Thyroid gland (tissue), 4 donors: ENCODE results near the gene SATB1. TPM values are rescaled to one million over a fixed set of nuclear protein-coding genes. Genes with fewer than 3 reads are reported as not detected.

Experiments used
- DNase-seq, 2 donors: peaks; one replicate each; pipeline ENCODE4 v3.0.0-alpha.2; 2019
- H3K27ac ChIP-seq, 3 donors: fragments of 200-600 bp; sonication (generic); 1 replicate in 2 of 3; 2 replicates in 1 of 3; pipeline ENCODE4 v1.5.1; 2016 to 2019; ENCODE audit warnings: mild to moderate bottlenecking in 1 of 3, moderate library complexity in 1 of 3
- H3K27me3 ChIP-seq: fragments of 200-600 bp; sonication (generic); one replicate; pipeline ENCODE4 v1.5.1; 2019
- H3K36me3 ChIP-seq, 2 donors: fragments of 200-600 bp; sonication (generic); one replicate each; pipeline ENCODE4 v1.5.1; 2016 to 2019
- H3K4me1 ChIP-seq, 2 donors: fragments of 200-600 bp; sonication (generic); one replicate each; pipeline ENCODE4 v1.5.1; 2017 to 2019
- H3K4me3 ChIP-seq, 3 donors: fragments of 200-600 bp; sonication (generic); replicated peaks in 1 of 3; 1 replicate in 2 of 3; 2 replicates in 1 of 3; pipeline ENCODE4 v1.5.1; 2016; ENCODE audit warnings: mild to moderate bottlenecking in 1 of 3
- H3K9me3 ChIP-seq: fragments of 200-600 bp; sonication (generic); one replicate; pipeline ENCODE4 v1.5.1; 2017
- POLR2A ChIP-seq, 2 donors: fragments of 450-650 bp; IDR thresholded peaks; one replicate each; pipeline ENCODE4 v1.6.1; 2017; ENCODE audit warnings: antibody characterized with exemption in 2 of 2, mild to moderate bottlenecking in 2 of 2, moderate library complexity in 1 of 2
- WGBS, 2 donors: methylation state at CpG; one replicate each; pipeline ENCODE4 v1.1.5; 2017; 5-methylcytosine and 5-hydroxymethylcytosine counted together
- intact Hi-C: fragments of 100-400 bp; cut with DNase I; formaldehyde crosslinking; loops from one replicate; pipeline ENCODE4 v1.15.1; 2023
- total RNA-seq, 4 donors: library from RNA; depleted of rRNA; stranded (reverse); fragments of >200 nt; gene quantifications; one replicate each; pipeline ENCODE4 v1.2.3, GENCODE V29; 2016
- TF ChIP-seq, protein P1 (sequence below), 6 experiments: fragments of 200-600 bp in 3 of 6; fragments of 450-650 bp in 3 of 6; sonication (generic) in 3 of 6; IDR thresholded peaks; one replicate each; pipeline ENCODE4 v1.5.1; 2016 to 2019; ENCODE audit warnings: antibody characterized with exemption in 6 of 6, mild to moderate bottlenecking in 2 of 6, inconsistent platforms in 1 of 6, moderate library complexity in 1 of 6

The SATB1 gene
- total RNA-seq, 4 donors from 2014 or later = 45.4 to 115 (median 64.4) TPM

DNA sequence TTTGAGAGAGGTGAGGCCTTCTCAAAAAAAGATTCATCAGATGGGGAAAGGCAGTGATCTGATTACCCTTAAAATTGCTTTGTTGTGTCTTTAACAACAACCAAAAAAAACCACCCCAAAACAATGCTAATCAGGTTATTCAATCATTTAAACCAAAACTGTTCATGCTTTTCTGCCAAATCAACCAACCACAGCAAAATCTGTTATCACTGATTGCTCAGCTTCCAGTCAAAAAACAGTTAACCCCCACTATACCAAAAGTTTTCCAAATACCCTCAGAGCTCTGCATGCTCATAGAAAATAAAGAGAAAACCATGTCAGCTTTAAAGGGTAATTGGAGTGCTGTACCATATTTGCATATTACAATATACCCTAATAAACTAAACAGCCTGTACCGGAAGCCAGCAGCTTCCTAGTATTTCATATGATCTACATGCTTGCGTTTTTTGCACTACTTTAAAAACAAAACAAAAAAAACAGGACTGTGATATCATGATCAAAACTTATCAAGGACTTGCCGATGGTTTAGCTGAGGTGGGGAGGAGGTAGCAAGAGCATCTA lies 22.8 kb downstream of the SATB1 start:
- Histone ChIP-seq H3K4me3 (no peak overlapping the region), H3K27me3 (no peaks in the 10 kb centered on the region), H3K9me3 (no peaks in the 10 kb centered on the region), H3K27ac (peak overlapping the region; percentile 10 to 55 (median 39)), H3K36me3 (no peaks in the 10 kb centered on the region), H3K4me1 (peaks cover 12 to 16% of the 10 kb centered on the region in 2 donors)
- no peak for DNase-seq
- TF ChIP-seq, protein P1, sequence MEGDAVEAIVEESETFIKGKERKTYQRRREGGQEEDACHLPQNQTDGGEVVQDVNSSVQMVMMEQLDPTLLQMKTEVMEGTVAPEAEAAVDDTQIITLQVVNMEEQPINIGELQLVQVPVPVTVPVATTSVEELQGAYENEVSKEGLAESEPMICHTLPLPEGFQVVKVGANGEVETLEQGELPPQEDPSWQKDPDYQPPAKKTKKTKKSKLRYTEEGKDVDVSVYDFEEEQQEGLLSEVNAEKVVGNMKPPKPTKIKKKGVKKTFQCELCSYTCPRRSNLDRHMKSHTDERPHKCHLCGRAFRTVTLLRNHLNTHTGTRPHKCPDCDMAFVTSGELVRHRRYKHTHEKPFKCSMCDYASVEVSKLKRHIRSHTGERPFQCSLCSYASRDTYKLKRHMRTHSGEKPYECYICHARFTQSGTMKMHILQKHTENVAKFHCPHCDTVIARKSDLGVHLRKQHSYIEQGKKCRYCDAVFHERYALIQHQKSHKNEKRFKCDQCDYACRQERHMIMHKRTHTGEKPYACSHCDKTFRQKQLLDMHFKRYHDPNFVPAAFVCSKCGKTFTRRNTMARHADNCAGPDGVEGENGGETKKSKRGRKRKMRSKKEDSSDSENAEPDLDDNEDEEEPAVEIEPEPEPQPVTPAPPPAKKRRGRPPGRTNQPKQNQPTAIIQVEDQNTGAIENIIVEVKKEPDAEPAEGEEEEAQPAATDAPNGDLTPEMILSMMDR (IDR thresholded peaks at IDR 0.05) = no peak
- TF ChIP-seq POLR2A (IDR thresholded peaks at IDR 0.05) = no peak
- 48 to 70% methylated on average over 3 of the region's 3 CpGs for WGBS, 2 donors
- intact Hi-C loops = no loop called here

DNA sequence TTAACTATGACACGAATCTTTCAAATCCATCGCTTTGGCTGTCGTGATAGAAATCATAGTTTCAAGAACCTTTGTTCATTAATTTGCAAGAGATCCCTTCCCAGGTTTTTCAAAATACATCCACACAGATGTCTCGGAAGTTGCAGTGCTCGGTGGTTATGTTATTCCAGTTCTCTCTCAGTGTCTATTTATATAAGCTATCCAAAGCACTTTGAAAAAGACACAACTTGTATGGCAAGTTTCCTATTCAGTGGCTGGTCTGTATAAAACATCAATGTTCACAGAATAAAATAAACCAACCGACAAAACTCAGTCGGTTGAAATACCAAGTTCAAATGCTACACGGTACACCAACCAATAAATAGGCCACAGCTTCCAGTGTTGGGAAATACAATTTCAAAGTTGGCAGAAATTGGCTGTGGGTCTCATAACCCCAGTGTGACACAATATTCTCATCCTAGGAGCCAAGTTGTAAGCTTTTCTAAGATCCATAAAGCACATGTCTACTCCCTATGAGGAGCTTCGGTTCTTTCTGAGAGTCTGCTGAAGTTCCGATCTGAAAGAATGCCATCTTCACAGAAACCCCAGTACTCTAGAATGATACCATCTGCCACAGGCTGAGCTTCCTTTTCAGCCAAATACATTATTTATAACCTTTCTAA lies 23.7 kb downstream of the SATB1 start:
- H3K27me3 ChIP-seq = no peaks in the 10 kb centered on the region
- H3K9me3 ChIP-seq = no peaks in the 10 kb centered on the region
- peaks cover 0 to 6% of the 10 kb centered on the region in 2 donors for H3K36me3 ChIP-seq
- intact Hi-C loops = no loop called here
- 47 to 53% methylated on average over 10 of the region's 10 CpGs for WGBS, 2 donors
- peaks cover 12 to 16% of the 10 kb centered on the region in 2 donors for H3K4me1 ChIP-seq
- H3K27ac ChIP-seq = peak overlapping the region; percentile 10 to 55 (median 39)
- no peak overlapping the region for H3K4me3 ChIP-seq
- peak in 1 of 2 donors; percentile 10 for DNase-seq
- TF ChIP-seq POLR2A (IDR thresholded peaks at IDR 0.05) = peak in 1 of 2 donors; percentile 7
- TF ChIP-seq, protein P1 (IDR thresholded peaks at IDR 0.05) = no peak

DNA sequence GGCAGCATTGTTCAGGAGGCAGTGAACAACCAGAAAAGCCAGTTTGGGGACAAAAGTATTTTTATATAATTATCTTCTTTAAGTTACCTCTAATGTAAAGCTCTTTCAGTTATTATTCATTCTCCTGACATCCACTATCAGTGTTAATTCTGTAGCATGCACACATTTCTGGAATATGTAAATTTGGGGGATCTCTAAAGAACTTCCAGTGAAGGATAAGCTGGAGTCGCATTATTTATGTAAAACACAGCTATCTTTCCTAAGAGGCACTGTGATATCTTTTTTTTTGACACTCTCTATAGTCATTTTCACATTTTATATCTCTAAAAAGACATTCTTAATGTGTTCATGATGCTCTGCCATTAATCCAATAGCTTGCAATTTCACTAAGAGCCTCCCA lies 26.7 kb downstream of the SATB1 start:
- H3K9me3 ChIP-seq = no peaks in the 10 kb centered on the region
- no peak for DNase-seq
- 94 to 95% methylated on average over 1 of the region's 1 CpG for WGBS, 2 donors
- no peak overlapping the region for H3K27ac ChIP-seq
- H3K36me3 ChIP-seq = peaks cover 8 to 11% of the 10 kb centered on the region in 2 donors
- no peaks in the 10 kb centered on the region for H3K27me3 ChIP-seq
- no peak overlapping the region for H3K4me3 ChIP-seq
- intact Hi-C loops = no loop called here
- H3K4me1 ChIP-seq = peaks cover 11 to 12% of the 10 kb centered on the region in 2 donors
- TF ChIP-seq, protein P1 (IDR thresholded peaks at IDR 0.05) = no peak
- TF ChIP-seq POLR2A (IDR thresholded peaks at IDR 0.05) = no peak

DNA sequence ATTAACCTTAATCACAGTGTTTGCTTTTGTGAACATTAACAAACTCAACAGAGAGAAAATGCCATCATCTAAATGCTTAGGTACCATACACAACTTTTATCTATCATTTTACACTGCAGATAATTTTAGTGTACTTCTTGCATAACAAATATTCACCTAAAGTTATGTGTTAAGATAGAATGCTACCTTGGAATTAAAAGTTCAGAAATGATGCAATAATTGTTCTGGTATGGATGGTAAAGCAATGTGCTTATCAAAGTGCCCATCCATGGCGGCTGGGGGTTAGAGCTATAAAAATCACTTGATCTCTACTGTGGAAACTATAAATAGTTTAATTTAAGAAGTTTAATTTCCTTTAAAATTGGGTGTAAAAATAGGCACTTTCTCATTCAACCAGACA lies 28.7 kb downstream of the SATB1 start:
- no peak for DNase-seq
- no peak for TF ChIP-seq POLR2A (IDR thresholded peaks at IDR 0.05)
- TF ChIP-seq, protein P1 (IDR thresholded peaks at IDR 0.05) = no peak
- H3K36me3 ChIP-seq = peaks cover 8 to 11% of the 10 kb centered on the region in 2 donors
- peaks cover under 1 to 7% of the 10 kb centered on the region in 2 donors for H3K4me1 ChIP-seq
- no peak overlapping the region for H3K4me3 ChIP-seq
- no peaks in the 10 kb centered on the region for H3K27me3 ChIP-seq
- intact Hi-C loops = no loop called here
- H3K9me3 ChIP-seq = no peaks in the 10 kb centered on the region
- WGBS, 2 donors = 0 to 100% methylated on average over 1 of the region's 1 CpG
- no peak overlapping the region for H3K27ac ChIP-seq

DNA sequence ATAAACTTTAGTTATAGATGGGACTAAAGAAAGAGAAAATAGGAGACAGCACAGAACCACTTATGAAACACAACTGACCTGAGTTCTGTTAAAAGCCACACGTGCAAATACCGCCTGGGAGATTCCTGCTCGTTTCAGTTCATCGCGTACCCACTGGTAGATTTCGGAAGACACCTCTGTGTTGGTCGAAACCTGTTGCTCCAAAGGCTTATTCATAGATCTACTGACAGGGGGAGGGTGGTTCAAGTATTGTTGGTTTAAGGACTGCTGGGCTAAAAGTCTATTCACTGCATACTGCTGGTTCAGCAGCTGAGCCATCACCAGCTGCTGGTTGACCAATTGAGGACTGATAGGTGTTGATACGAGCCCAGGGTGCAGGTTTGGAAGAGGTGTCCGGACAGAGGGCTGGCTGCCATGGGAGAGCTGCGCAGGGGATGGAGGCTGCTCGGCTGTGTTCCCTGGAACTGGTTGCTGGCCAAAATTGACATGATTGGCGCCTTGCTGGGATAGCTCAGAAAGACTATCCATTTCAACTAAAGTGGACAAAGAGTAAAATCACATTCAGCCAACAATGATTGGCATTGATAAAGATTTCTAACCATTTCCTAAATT lies 30.6 kb downstream of the SATB1 start:
- H3K9me3 ChIP-seq = no peaks in the 10 kb centered on the region
- intact Hi-C loops = no loop called here
- 95 to 96% methylated on average over 12 of the region's 12 CpGs for WGBS, 2 donors
- DNase-seq = no peak
- TF ChIP-seq, protein P1 (IDR thresholded peaks at IDR 0.05) = no peak
- no peak for TF ChIP-seq POLR2A (IDR thresholded peaks at IDR 0.05)
- H3K4me3 ChIP-seq = no peak overlapping the region
- H3K27me3 ChIP-seq = no peaks in the 10 kb centered on the region
- no peaks in the 10 kb centered on the region for H3K4me1 ChIP-seq
- H3K36me3 ChIP-seq = peaks cover 8 to 11% of the 10 kb centered on the region in 2 donors
- H3K27ac ChIP-seq = no peak overlapping the region
